ENCODE results near the gene ADPRHL1.

Gene ADPRHL1

GRCh38 chr13:113420833-113421600, 32.3 kb downstream of the ADPRHL1 start:
- no peaks in the 10 kb centered on the region for H3K9me3 Mint-ChIP-seq

GRCh38 chr13:113420232-113420631, 33.1 kb downstream of the ADPRHL1 start:
- Mint-ChIP-seq H3K27ac (no peak overlapping the region), H3K4me1 (no peaks in the 10 kb centered on the region), H3K27me3 (peaks cover 5% of the 10 kb centered on the region), H3K36me3 (no peaks in the 10 kb centered on the region), H3K9me3 (no peaks in the 10 kb centered on the region), H3K4me3 (no peak overlapping the region)

More at GRCh38 chr13:113420833-113421600, 32.3 kb downstream of the ADPRHL1 start:
- Mint-ChIP-seq H3K4me3 (no peak overlapping the region), H3K27me3 (peaks cover 5% of the 10 kb centered on the region), H3K36me3 (no peaks in the 10 kb centered on the region), H3K4me1 (no peaks in the 10 kb centered on the region), H3K27ac (no peak overlapping the region)

GRCh38 chr13:113419531-113420193, 33.6 kb downstream of the ADPRHL1 start:
- no peaks in the 10 kb centered on the region for H3K9me3 Mint-ChIP-seq
- no peaks in the 10 kb centered on the region for H3K4me1 Mint-ChIP-seq
- H3K27ac Mint-ChIP-seq = no peak overlapping the region
- H3K27me3 Mint-ChIP-seq = peaks cover 5% of the 10 kb centered on the region
- H3K4me3 Mint-ChIP-seq = no peak overlapping the region
- no peaks in the 10 kb centered on the region for H3K36me3 Mint-ChIP-seq

GRCh38 chr13:113418722-113419049, 34.6 kb downstream of the ADPRHL1 start:
- no peaks in the 10 kb centered on the region for H3K4me1 Mint-ChIP-seq
- H3K4me3 Mint-ChIP-seq = no peak overlapping the region
- no peaks in the 10 kb centered on the region for H3K9me3 Mint-ChIP-seq
- no peak overlapping the region for H3K27ac Mint-ChIP-seq
- peaks cover 5% of the 10 kb centered on the region for H3K27me3 Mint-ChIP-seq
- H3K36me3 Mint-ChIP-seq = no peaks in the 10 kb centered on the region

- Mint-ChIP-seq H3K4me3 (no peak overlapping the region), H3K4me1 (no peaks in the 10 kb centered on the region), H3K27ac (no peak overlapping the region), H3K27me3 (peaks cover 5% of the 10 kb centered on the region), H3K36me3 (no peaks in the 10 kb centered on the region), H3K9me3 (no peaks in the 10 kb centered on the region)
These were observed 35.2 kb downstream of the ADPRHL1 start for GRCh38 chr13:113417836-113418721.

- Mint-ChIP-seq H3K4me3 (no peak overlapping the region), H3K36me3 (no peaks in the 10 kb centered on the region), H3K9me3 (no peaks in the 10 kb centered on the region), H3K27ac (no peak overlapping the region), H3K27me3 (peaks cover 5% of the 10 kb centered on the region), H3K4me1 (no peaks in the 10 kb centered on the region)
These were observed 36.1 kb downstream of the ADPRHL1 start for GRCh38 chr13:113417008-113417751.

GRCh38 chr13:113415825-113416224, 37.5 kb downstream of the ADPRHL1 start:
- Mint-ChIP-seq H3K4me3 (no peak overlapping the region), H3K4me1 (no peaks in the 10 kb centered on the region), H3K27me3 (peaks cover 5% of the 10 kb centered on the region), H3K9me3 (no peaks in the 10 kb centered on the region), H3K36me3 (no peaks in the 10 kb centered on the region), H3K27ac (no peak overlapping the region)

- H3K27ac Mint-ChIP-seq = no peak overlapping the region
These were observed 38.3 kb downstream of the ADPRHL1 start for GRCh38 chr13:113415032-113415431.

GRCh38 chr13:113414335-113414734, 39.0 kb downstream of the ADPRHL1 start:
- Mint-ChIP-seq H3K4me3 (no peak overlapping the region), H3K9me3 (no peaks in the 10 kb centered on the region), H3K4me1 (no peaks in the 10 kb centered on the region), H3K36me3 (no peaks in the 10 kb centered on the region), H3K27ac (no peak overlapping the region), H3K27me3 (peaks cover 3% of the 10 kb centered on the region)

More at GRCh38 chr13:113415032-113415431, 38.3 kb downstream of the ADPRHL1 start:
- Mint-ChIP-seq H3K27me3 (peaks cover 5% of the 10 kb centered on the region), H3K4me1 (no peaks in the 10 kb centered on the region), H3K36me3 (no peaks in the 10 kb centered on the region), H3K4me3 (no peak overlapping the region), H3K9me3 (no peaks in the 10 kb centered on the region)

- Mint-ChIP-seq H3K4me1 (no peaks in the 10 kb centered on the region), H3K9me3 (no peaks in the 10 kb centered on the region), H3K27ac (no peak overlapping the region), H3K27me3 (peaks cover 3% of the 10 kb centered on the region), H3K4me3 (no peak overlapping the region), H3K36me3 (no peaks in the 10 kb centered on the region)
These were observed 39.4 kb downstream of the ADPRHL1 start for GRCh38 chr13:113413898-113414282.

GRCh38 chr13:113413178-113413897, 40.0 kb downstream of the ADPRHL1 start:
- no peaks in the 10 kb centered on the region for H3K36me3 Mint-ChIP-seq
- no peaks in the 10 kb centered on the region for H3K9me3 Mint-ChIP-seq
- H3K4me1 Mint-ChIP-seq = no peaks in the 10 kb centered on the region
- no peak overlapping the region for H3K27ac Mint-ChIP-seq
- peaks cover 5% of the 10 kb centered on the region for H3K27me3 Mint-ChIP-seq
- no peak overlapping the region for H3K4me3 Mint-ChIP-seq

GRCh38 chr13:113412440-113412839, 40.8 kb downstream of the ADPRHL1 start:
- H3K4me3 Mint-ChIP-seq = no peak overlapping the region
- H3K27ac Mint-ChIP-seq = no peak overlapping the region
- H3K9me3 Mint-ChIP-seq = no peaks in the 10 kb centered on the region
- no peaks in the 10 kb centered on the region for H3K4me1 Mint-ChIP-seq
- H3K36me3 Mint-ChIP-seq = no peaks in the 10 kb centered on the region
- peaks cover 7% of the 10 kb centered on the region for H3K27me3 Mint-ChIP-seq

GRCh38 chr13:113411216-113412023, 41.9 kb downstream of the ADPRHL1 start:
- Mint-ChIP-seq H3K9me3 (no peaks in the 10 kb centered on the region), H3K27ac (no peak overlapping the region), H3K4me3 (no peak overlapping the region), H3K36me3 (no peaks in the 10 kb centered on the region), H3K4me1 (no peaks in the 10 kb centered on the region), H3K27me3 (peaks cover 5% of the 10 kb centered on the region)

Measured in activated naive CD4-positive, alpha-beta T cell treated with anti-CD3 and anti-CD28 coated beads, Interleukin-2, amount 50 U/mL, for 24 hours (primary cell).